ENCODE results near the gene AK3.

The AK3 gene

DNA sequence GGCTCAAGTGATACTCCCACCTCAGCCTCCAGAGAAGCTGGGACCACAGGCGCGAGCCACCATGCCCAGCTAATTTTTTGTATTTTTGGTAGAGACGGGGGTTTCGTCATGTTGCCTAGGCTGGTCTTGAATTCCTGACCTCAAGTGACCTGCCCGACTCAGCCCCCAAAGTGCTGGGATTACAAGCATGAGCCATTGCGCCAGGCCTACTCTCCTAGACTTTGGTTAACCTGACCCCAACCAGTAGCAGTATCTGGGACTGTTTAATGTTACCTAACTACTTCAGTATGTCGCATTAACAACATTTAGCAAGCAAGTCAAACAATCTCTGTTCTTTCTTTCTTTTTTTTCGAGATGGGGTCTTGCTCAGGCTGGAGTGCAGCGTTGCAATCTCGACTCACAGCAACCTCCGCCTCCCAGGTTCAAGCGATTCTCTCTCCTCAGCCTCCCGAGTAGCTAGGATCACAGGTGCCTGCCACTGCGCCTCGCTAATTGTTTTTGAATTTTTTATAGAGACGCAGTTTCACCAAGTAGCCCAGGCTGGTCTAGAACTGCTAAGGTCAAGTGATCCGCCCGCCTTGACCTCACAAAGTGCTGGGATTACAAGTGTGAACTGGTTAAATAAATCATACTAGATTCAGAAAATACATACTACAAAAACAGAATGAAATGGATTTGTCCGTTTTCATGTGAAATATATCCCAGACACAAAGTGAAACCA is 2.0 kb downstream of the AK3 start:
- no peaks in the 10 kb centered on the region for H3K9me3 Mint-ChIP-seq
- no peak for DNase-seq
- H3K4me1 Mint-ChIP-seq = peaks cover 37% of the 10 kb centered on the region
- H3K27ac Mint-ChIP-seq = peak overlapping the region; percentile 88
- no peaks in the 10 kb centered on the region for H3K36me3 Mint-ChIP-seq (ENCODE audit: low read depth)
- no peaks in the 10 kb centered on the region for H3K27me3 Mint-ChIP-seq
- peak overlapping the region; percentile 92 for H3K4me3 Mint-ChIP-seq
- ATAC-seq = no peak

DNA sequence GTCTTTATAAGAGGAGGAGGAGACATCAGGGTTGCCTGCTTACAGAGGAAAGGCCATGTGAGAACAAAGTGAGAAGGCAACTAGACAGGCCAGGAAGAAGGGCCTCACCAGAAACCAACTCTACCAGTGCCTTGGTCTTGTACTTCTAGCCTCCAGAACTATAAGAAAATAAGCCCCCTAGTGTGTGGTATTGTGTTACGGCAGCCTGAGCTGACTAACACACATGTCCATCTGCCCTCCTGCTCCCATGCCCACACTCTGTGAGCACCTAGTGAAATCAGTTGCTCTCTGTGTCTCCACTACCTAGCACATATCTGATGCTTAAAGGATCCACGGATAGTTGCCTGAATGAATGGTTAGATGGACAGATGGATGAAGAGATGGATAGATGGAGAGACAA is 6.9 kb downstream of the AK3 start:
- Mint-ChIP-seq H3K4me3 (no peak overlapping the region), H3K36me3 (ENCODE audit: low read depth) (peaks cover 7% of the 10 kb centered on the region), H3K4me1 (peaks cover 31% of the 10 kb centered on the region), H3K27me3 (no peaks in the 10 kb centered on the region), H3K27ac (no peak overlapping the region), H3K9me3 (no peaks in the 10 kb centered on the region)
- DNase-seq (no peak), ATAC-seq (no peak)

DNA sequence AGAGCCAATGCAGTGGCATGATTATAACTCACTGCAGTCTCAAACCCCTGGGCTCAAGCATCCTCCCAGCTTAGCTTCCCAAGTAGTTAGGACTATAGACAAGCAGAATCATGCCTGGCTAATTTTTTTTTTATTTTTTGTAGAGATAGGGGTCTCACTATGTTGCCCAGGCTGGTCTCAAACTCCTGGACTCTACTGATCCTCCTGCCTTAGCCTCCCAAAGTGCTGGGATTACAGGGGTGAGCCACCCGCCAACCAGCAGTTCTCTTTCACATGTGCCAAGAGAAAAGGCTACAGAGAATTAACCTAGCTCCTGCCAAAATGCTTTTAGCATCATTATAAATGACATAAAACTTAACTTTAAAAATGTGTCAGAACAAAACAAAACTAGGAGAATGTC is 8.1 kb downstream of the AK3 start:
- Mint-ChIP-seq H3K27ac (no peak overlapping the region), H3K4me3 (no peak overlapping the region), H3K36me3 (ENCODE audit: low read depth) (peaks cover 7% of the 10 kb centered on the region), H3K27me3 (no peaks in the 10 kb centered on the region), H3K4me1 (peaks cover 24% of the 10 kb centered on the region), H3K9me3 (no peaks in the 10 kb centered on the region)
- ATAC-seq (no peak), DNase-seq (no peak)

DNA sequence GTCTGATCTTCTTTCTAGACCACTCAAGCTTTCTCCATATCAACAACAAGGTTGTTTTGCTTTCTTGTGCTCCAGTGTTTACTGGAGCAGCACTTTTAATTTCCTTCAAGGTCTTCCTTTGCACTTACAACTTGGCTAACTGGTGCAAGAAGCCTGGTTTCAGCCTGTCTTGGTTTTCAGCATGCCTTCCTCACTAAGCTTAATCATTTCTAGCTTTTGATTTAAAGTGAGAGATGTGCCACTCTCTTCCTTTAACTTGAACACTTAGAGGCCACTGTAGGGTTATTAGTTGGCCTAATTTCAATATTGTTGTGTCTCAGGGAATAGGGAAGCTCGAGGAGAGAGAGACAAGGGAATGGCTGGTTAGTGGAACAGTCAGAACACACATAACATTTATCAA is 13.4 kb downstream of the AK3 start:
- ATAC-seq = no peak
- DNase-seq = no peak
- no peaks in the 10 kb centered on the region for H3K27me3 Mint-ChIP-seq
- H3K36me3 Mint-ChIP-seq (ENCODE audit: low read depth) = peaks cover 5% of the 10 kb centered on the region
- H3K9me3 Mint-ChIP-seq = no peaks in the 10 kb centered on the region
- peaks cover 26% of the 10 kb centered on the region for H3K4me1 Mint-ChIP-seq
- no peak overlapping the region for H3K27ac Mint-ChIP-seq
- H3K4me3 Mint-ChIP-seq = no peak overlapping the region

DNA sequence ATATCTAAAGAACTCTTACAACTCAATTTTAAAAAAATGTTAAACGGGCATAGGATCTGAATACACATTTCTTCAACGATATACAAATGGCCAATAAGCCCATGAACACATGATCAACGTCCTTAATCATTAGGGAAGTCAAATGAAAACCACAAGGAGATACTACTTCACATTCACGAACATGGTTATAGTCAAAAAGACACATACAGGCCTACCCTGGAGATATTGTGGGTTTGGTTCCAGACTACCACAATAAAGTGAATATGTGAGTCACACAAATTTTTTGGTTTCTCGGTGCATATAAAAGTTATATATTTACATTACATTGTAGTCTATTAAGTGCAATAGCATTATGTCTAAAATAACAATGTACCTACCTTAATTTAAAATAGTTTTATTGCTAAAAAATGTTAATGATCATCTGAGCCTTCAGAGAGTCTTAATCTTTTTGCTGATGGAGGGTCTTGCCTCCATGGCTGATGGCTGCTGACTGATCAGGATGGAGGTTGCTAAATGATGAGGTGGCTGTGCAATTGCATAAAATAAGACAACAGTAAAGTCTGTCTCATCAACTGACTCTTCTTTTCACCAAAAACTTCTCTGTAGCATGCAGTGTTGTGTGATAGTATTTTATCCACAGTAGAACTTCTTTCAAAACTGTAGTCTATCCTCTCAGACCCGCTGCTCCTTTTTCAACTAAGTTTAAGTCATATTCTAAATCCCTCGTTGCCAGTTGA is 15.1 kb downstream of the AK3 start:
- peaks cover 23% of the 10 kb centered on the region for H3K4me1 Mint-ChIP-seq
- no peak for DNase-seq
- peaks cover 17% of the 10 kb centered on the region for H3K36me3 Mint-ChIP-seq (ENCODE audit: low read depth)
- no peaks in the 10 kb centered on the region for H3K27me3 Mint-ChIP-seq
- H3K9me3 Mint-ChIP-seq = no peaks in the 10 kb centered on the region
- H3K4me3 Mint-ChIP-seq = no peak overlapping the region
- ATAC-seq = peak; percentile 84
- H3K27ac Mint-ChIP-seq = no peak overlapping the region

DNA sequence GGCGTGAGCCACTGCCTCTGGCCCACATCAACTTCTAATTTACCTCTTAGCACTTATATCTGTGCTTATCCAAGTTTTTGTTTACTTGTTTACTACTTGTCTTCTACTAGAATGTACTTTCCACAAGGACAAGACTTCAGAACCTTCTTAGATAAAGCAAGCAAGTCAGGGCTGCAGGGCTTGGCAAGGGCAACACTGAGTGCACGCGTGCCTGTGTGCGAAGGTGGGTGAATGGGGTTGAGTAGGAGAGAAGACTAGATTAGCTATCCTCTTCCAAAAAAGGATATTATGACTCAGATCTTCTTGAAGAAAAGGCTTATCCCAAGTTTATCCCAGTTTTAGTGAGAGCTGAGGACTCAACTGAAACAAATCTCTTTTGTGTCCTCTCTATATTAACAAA is 19.3 kb downstream of the AK3 start:
- peaks cover 16% of the 10 kb centered on the region for H3K4me1 Mint-ChIP-seq
- H3K36me3 Mint-ChIP-seq (ENCODE audit: low read depth) = peaks cover 32% of the 10 kb centered on the region
- H3K27me3 Mint-ChIP-seq = no peaks in the 10 kb centered on the region
- ATAC-seq = no peak
- DNase-seq = no peak
- H3K9me3 Mint-ChIP-seq = no peaks in the 10 kb centered on the region
- no peak overlapping the region for H3K4me3 Mint-ChIP-seq
- no peak overlapping the region for H3K27ac Mint-ChIP-seq

DNA sequence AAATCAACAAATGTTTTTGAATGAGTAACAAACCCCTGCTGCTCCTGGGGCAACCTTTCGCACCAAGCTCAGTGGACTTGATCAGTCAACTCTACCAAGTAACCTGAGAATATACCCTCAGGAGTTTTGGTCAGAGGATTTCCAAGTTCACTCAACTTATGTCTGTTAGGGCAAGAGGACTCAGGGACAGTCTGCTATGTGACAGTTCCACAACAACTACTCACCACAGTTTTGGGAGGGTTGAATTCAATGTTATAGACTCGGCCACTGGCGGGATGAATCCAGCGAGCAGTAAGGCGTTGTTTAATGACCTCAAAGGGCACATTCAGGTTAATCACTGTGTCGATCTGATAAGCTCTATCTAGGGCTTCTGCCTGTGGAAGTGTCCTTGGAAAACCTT is 22.1 kb downstream of the AK3 start:
- ATAC-seq (no peak), DNase-seq (no peak)
- H3K4me3 Mint-ChIP-seq = no peak overlapping the region
- peaks cover 1% of the 10 kb centered on the region for H3K9me3 Mint-ChIP-seq
- peaks cover 35% of the 10 kb centered on the region for H3K36me3 Mint-ChIP-seq (ENCODE audit: low read depth)
- H3K4me1 Mint-ChIP-seq = peaks cover 2% of the 10 kb centered on the region
- H3K27ac Mint-ChIP-seq = no peak overlapping the region
- no peaks in the 10 kb centered on the region for H3K27me3 Mint-ChIP-seq

DNA sequence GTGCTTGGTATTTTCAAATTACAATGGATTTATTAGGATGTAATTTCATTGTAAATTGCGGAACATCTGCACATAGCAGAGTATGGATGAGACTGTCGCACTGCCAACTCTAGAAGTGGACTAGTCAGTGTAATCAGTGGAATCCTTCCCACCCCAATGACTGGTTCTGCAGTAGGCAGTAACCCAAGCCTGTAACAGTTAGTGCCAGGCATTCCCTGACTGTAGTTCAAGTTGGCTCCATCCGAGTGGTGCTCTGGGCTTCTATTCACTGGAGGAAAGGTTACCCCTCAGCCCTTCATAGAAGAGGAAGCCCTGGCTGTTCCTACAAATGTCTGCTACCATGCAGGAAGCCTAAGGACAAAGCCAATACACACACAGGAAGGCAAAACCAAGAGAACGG is 23.2 kb downstream of the AK3 start:
- ATAC-seq (no peak), DNase-seq (no peak)
- H3K4me3 Mint-ChIP-seq = no peak overlapping the region
- peaks cover 4% of the 10 kb centered on the region for H3K4me1 Mint-ChIP-seq
- no peak overlapping the region for H3K27ac Mint-ChIP-seq
- H3K36me3 Mint-ChIP-seq (ENCODE audit: low read depth) = peaks cover 35% of the 10 kb centered on the region
- H3K9me3 Mint-ChIP-seq = peaks cover 4% of the 10 kb centered on the region
- H3K27me3 Mint-ChIP-seq = peaks cover 2% of the 10 kb centered on the region

DNA sequence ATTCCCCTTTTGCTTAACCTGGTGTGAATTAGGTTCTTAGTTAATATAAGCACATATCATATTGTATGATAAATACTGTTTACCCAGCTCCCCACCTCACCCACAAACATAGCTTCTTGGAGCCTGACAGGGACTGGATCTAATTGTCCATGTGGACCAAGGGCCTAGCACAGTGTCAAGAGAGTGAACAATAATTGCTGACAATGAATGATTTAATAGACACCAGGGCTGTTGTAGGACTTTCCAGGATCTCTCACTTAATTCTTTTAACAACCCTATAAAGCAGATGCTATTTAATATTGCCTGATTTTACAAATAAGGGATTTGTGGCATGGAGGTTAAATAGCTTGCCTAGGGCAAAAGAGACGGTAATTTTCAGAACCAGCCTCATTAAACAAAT is 24.8 kb downstream of the AK3 start:
- no peak overlapping the region for H3K27ac Mint-ChIP-seq
- H3K4me1 Mint-ChIP-seq = peaks cover 4% of the 10 kb centered on the region
- peaks cover 4% of the 10 kb centered on the region for H3K9me3 Mint-ChIP-seq

DNA sequence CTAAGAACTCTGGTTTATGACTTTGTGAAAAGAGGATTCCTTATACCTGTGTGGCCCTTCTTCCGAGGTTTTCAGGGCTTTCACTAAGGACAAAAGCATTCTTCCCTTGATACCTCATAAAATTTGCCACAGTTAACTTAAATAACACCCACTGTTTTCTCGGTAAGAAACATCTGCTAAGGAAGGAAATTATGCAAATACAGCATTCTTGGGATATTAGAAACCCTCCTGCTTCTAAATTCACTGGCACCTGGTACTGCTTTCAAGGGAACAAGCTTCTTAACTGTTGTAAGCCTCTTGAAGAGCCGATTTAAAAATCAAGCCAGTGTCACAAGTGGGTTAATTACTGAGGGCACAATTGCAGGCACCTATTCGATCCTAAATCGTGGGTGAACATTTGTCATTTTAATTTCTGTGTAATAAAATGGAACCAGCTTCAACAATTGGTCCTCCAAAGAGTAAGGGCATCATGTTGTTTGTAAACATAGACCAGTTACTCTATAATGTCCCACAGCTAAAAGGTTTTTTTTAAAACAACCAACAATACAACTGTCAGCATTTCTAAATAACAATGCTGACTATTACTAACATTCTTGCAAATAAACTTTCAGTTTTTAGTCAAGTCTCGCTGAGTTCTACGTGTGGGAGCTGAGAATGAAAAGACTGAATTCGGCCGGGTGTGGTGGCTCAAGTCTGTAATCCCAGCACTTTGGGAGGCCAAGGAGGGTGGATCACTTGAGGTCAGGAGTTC is 26.6 kb downstream of the AK3 start:
- peaks cover 2% of the 10 kb centered on the region for H3K27me3 Mint-ChIP-seq
- H3K4me3 Mint-ChIP-seq = no peak overlapping the region
- H3K27ac Mint-ChIP-seq = peak overlapping the region; percentile 73
- H3K9me3 Mint-ChIP-seq = peaks cover 4% of the 10 kb centered on the region
- H3K36me3 Mint-ChIP-seq (ENCODE audit: low read depth) = peaks cover 25% of the 10 kb centered on the region
- peaks cover 4% of the 10 kb centered on the region for H3K4me1 Mint-ChIP-seq
- DNase-seq = no peak
- no peak for ATAC-seq

More for the DNA sequence above, 24.8 kb downstream of the AK3 start:
- ATAC-seq = no peak
- DNase-seq = no peak
- Mint-ChIP-seq H3K4me3 (no peak overlapping the region), H3K36me3 (ENCODE audit: low read depth) (peaks cover 27% of the 10 kb centered on the region), H3K27me3 (peaks cover 2% of the 10 kb centered on the region)

DNA sequence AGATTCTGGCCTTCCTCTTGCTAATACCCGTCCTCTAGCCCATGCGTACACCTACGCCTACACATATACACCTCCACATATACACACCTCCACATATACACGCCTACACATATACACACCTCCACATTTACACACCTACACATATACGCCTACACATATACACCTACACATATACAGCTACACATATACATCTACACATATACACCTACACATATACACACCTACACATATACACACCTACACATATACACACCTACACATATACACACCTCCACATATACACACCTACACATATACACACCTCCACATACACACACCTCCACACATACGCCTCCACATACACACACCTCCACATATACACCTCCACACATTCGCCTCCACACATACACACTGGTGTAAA is 27.2 kb downstream of the AK3 start:
- Mint-ChIP-seq H3K27me3 (peaks cover 2% of the 10 kb centered on the region), H3K9me3 (peaks cover 4% of the 10 kb centered on the region), H3K4me1 (peaks cover 4% of the 10 kb centered on the region), H3K27ac (peak overlapping the region; percentile 73), H3K36me3 (ENCODE audit: low read depth) (peaks cover 26% of the 10 kb centered on the region), H3K4me3 (peak overlapping the region; percentile 6)
- ATAC-seq = peak; percentile 49
- DNase-seq = no peak

DNA sequence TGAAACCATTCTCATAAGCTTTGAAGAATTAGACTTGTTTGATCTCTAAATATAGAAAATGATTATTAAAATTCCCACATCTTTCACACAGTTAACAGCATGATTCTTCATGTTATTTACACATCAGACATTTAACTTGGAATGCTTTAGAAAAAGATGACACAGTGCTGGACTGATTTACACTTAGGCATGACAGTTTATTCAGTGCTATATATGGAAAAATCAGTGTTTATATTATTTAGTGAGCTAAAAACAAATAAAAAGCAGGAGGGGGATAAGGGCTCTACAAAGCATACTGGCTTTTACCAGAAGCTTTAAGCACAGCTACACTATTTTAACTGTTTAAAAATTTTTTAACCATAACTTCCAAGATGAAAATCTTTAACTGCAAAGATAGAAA is 31.6 kb downstream of the AK3 start:
- peaks cover 4% of the 10 kb centered on the region for H3K9me3 Mint-ChIP-seq
- H3K4me3 Mint-ChIP-seq = no peak overlapping the region
- DNase-seq (no peak), ATAC-seq (no peak)
- H3K27me3 Mint-ChIP-seq = peaks cover 2% of the 10 kb centered on the region
- peaks cover 33% of the 10 kb centered on the region for H3K36me3 Mint-ChIP-seq (ENCODE audit: low read depth)
- peaks cover 18% of the 10 kb centered on the region for H3K4me1 Mint-ChIP-seq
- no peak overlapping the region for H3K27ac Mint-ChIP-seq

DNA sequence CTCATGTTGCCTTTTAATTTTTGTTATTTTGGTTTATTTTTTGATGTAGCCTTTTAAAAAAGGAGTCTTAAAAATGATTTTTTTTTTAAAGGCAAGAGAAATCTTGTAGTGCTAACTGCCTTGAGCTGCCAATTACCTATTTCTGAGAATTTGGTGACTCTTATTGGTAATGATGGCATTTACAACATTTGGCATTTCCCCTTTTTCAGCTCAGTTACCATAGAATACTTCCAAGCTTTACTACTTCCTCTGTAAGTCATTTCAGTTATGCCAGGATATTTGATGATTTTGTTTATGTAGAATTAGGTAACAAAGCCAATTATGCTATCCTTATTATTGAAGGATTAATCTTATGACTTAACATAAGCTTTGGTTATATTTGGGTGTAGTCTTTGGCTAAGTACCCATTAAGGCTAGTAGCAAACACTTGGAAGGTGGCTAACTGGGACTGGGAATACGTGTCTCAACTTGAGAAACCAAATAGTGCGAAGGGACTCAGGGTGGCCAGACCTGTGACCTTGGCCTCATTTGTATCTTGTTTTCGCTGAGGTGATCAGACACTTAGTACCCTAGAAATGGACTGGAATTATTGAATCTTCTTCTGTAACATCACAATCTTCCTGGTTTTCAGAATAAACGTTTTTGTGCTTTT is 33.9 kb downstream of the AK3 start:
- Mint-ChIP-seq H3K36me3 (ENCODE audit: low read depth) (peaks cover 36% of the 10 kb centered on the region), H3K9me3 (no peaks in the 10 kb centered on the region), H3K27ac (peak overlapping the region; percentile 54), H3K4me1 (peaks cover 21% of the 10 kb centered on the region), H3K27me3 (no peaks in the 10 kb centered on the region), H3K4me3 (no peak overlapping the region)
- DNase-seq (no peak), ATAC-seq (no peak)

DNA sequence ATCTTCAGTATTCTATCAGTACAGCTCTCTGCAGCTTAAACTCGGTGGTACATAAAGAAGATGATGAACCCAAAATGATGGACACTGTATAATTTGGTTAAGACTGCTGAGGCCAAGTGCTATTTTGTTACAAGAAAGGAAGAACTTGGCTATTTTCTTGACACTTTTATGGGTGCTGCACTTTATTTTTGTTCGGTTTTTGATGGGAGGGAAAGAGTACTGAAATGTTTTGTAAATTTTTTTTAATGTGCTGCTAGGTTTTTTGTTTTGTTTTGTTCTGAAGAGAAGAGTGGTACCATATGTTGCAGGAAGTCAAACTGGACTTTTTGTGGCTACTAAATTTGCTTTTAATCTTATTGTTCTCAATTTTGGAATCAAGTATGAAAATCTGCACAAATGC is 35.0 kb downstream of the AK3 start:
- Mint-ChIP-seq H3K27ac (no peak overlapping the region), H3K4me3 (no peak overlapping the region), H3K27me3 (no peaks in the 10 kb centered on the region), H3K9me3 (no peaks in the 10 kb centered on the region), H3K4me1 (peaks cover 21% of the 10 kb centered on the region), H3K36me3 (ENCODE audit: low read depth) (peaks cover 43% of the 10 kb centered on the region)
- no peak for ATAC-seq
- no peak for DNase-seq

Data from activated naive CD8-positive, alpha-beta T cell treated with anti-CD3 and anti-CD28 coated beads, Interleukin-2, amount 50 U/mL, for 24 hours (primary cell).